ENCODE data around the gene LRRIQ3.

- TF ChIP-seq PPARA (CRISPR knock-in tag; IDR thresholded peaks at IDR 0.05; ENCODE audit: borderline replicate concordance): no peak
- no peak for TF ChIP-seq TCF4 (CRISPR knock-in tag; IDR thresholded peaks at IDR 0.05; ENCODE audit: borderline replicate concordance)
- no peak for TF ChIP-seq ARNTL (CRISPR knock-in tag; IDR thresholded peaks at IDR 0.05; ENCODE audit: borderline replicate concordance, low read depth)
These were observed 37.9 kb downstream of the LRRIQ3 start for GRCh38 chr1:74160046-74160445.

Measured in SK-N-SH treated with all-trans-retinoic acid at 6 μM for 48 hours (cell line).